ENCODE results near the gene LEKR1. TPM values are rescaled to one million over a fixed set of nuclear protein-coding genes. Genes with fewer than 3 reads are reported as not detected.

Gene LEKR1
- total RNA-seq, 1 experiment from 2014 or later = not detected

GRCh38 chr3:157091083-157091833, 265.1 kb downstream of the LEKR1 start:
- DNase-seq (ENCODE audit: low read depth, low spot score) = no peak
- in situ Hi-C loops (cut with HindIII; ENCODE audit: low pct_unique_long_range_greater_than_20kb, low sequenced_read_pairs) = no loop called here

GRCh38 chr3:157092230-157092629, 266.1 kb downstream of the LEKR1 start:
- in situ Hi-C loops (cut with HindIII; ENCODE audit: low pct_unique_long_range_greater_than_20kb, low sequenced_read_pairs) = no loop called here
- no peak for DNase-seq (ENCODE audit: low read depth, low spot score)

- DNase-seq (ENCODE audit: low read depth, low spot score) = no peak
- in situ Hi-C loops (cut with HindIII; ENCODE audit: low pct_unique_long_range_greater_than_20kb, low sequenced_read_pairs) = no loop called here
Observed at GRCh38 chr3:157093096-157093495, 266.9 kb downstream of the LEKR1 start.

- no peak for DNase-seq (ENCODE audit: low read depth, low spot score)
- in situ Hi-C loops (cut with HindIII; ENCODE audit: low pct_unique_long_range_greater_than_20kb, low sequenced_read_pairs) = no loop called here
Observed at GRCh38 chr3:157094301-157094700, 268.1 kb downstream of the LEKR1 start.

- DNase-seq (ENCODE audit: low read depth, low spot score) = no peak
- in situ Hi-C loops (cut with HindIII; ENCODE audit: low pct_unique_long_range_greater_than_20kb, low sequenced_read_pairs) = no loop called here
Observed at GRCh38 chr3:157094751-157095480, 268.8 kb downstream of the LEKR1 start.

Small RNA genes lying within 50 kb of the gene (small RNA-seq; reads per million reads assigned to genes)
- gene KLF3P2 = 0 reads per million in 2 experiments

Other genes starting within 250 kb of the LEKR1 start
- 16.7 and 17.7 TPM in 2 replicates for gene TIPARP, start 151.8 kb upstream of the LEKR1 start, total RNA-seq (2014; rRNA removed; shearing (Covaris generic))